Retinal pigment epithelial cell (primary cell): ENCODE results near the gene L3MBTL1.

ENCODE experiments used
- DNase-seq: peaks from one replicate; pipeline ENCODE4 v3.0.0-alpha.2; 2010; ENCODE audit warnings: low read depth
- H3K4me3 ChIP-seq: 2 replicates; pipeline ENCODE4 v1.5.1; 2011; ENCODE audit warnings: mild to moderate bottlenecking, low read length, control low read depth, moderate library complexity
- CTCF ChIP-seq: conservative IDR thresholded peaks from 2 replicates; pipeline ENCODE4 v1.5.1; 2011; ENCODE audit warnings: low read depth, low read length, control low read depth, inconsistent platforms

L3MBTL1 gene

DNA sequence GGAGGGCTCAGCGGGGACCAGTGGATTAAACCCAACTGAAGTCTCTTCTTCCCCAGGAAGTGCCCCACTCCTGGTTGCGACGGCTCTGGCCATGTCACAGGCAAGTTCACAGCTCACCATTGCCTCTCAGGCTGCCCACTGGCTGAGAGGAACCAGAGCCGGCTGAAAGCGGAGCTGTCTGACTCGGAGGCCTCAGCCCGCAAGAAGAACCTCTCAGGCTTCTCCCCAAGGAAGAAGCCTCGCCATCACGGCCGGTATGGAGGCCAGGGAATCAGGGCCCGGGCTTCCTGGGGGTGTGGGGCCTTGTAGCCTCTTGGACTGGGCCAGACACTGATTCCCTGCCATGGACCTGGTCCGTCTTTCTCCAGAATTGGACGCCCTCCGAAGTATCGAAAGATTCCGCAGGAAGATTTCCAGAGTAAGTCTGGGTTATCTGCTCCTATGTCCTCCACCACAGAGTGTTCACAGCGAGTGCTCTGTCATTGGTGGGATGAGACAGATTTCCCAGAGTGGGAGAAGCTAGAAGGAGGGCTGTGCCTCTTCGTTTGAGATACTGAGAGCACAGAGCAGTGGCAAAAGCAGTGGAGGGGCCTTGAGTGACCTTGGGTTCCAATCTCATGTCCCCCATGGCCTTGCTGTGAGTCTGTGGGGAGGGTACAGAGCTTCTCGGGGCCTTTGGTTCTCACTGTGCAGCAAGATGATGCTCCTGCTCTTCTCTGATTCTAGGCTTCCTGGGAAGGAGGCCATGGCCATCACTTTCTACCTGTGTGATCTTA is 28.7 kb downstream of the L3MBTL1 start:
- no peak for DNase-seq
- no peak for TF ChIP-seq CTCF
- no peak overlapping the region for H3K4me3 ChIP-seq

- no peak for TF ChIP-seq CTCF
- no peak overlapping the region for H3K4me3 ChIP-seq
- no peak for DNase-seq
Measured at GRCh38 chr20:43536817-43537440, 29.4 kb downstream of the L3MBTL1 start.

GRCh38 chr20:43537921-43538877 is 30.7 kb downstream of the L3MBTL1 start:
- peak; percentile 98 for TF ChIP-seq CTCF
- H3K4me3 ChIP-seq = no peak overlapping the region
- DNase-seq = no peak

DNA sequence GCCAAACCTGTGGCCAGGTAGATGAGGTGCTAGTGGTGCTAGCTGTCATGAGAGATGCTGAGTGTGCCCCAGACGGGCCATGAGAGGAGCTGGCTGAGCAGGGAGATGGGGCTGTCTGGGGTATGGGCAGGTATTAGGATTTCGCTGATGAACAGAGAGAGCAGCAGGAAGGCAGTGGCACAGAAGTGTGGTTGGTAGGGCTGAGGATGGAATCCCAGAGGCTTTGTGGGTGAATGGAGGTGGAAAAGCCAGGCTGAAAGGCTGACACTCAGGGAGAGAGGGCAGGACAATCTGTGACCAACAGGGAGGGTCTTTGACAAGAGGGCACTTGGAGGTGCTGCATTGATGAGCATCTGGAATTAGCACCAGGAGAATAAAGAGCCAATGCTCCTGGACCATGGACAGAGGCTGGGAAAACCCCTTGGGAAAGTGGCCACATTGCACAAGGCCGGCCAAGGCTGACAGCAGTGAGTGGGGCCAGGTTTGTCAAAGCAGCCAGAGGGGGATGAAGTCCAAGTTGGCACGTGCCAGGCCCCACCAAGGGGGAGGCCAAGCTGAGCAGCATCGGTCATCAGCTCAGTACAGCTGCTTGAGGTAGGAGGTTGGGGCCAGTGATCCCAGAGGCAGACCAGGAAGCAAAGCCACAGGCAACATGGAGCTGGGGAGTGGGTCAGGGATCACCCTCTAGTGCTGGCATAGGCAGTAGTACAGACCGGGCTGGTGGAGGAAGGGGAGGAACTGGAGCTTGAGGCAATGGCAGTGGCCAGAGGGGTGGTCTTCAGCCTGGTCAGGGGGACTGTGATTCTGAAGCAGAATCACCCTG is 31.6 kb downstream of the L3MBTL1 start:
- no peak for TF ChIP-seq CTCF
- DNase-seq = no peak
- no peak overlapping the region for H3K4me3 ChIP-seq

DNA sequence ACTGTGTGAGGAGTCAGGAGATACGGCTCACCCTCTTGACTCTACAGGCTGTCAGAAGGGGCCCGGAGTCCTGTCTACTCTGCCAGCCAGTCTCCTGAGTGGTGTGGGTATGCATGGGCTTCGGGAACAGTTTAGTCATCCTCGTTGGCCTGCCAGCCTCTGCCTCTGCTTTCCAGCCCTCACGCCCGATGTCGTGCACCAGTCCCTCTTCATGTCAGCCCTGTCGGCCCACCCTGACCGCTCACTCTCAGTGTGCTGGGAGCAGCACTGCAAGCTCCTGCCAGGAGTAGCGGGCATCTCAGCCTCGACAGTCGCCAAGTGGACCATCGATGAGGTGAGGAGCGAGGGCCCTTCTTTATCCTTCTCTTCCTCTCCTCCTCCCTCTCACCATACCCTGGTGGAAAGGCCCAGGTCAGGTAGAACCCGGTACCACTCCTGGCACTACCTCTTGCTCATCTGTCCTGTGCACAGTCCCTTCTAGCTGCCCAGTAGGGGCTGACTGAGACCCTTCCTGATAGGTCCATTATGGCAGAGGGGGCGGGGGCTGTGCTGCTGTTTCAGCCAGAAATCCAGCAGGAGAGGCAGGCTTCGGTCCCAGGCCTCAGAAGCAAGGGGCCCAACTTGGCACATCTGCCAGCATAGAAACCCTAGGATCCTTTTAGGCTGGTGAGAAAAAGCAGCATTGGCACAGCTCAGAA is 32.6 kb downstream of the L3MBTL1 start:
- no peak overlapping the region for H3K4me3 ChIP-seq
- no peak for DNase-seq
- TF ChIP-seq CTCF = no peak

GRCh38 chr20:43540673-43541060 is 33.2 kb downstream of the L3MBTL1 start:
- DNase-seq = no peak
- H3K4me3 ChIP-seq = no peak overlapping the region
- no peak for TF ChIP-seq CTCF
